Spleen (tissue), 7 donors: ENCODE measurements around the gene TMEM222.

Experiments
- CTCF ChIP-seq, 11 experiments: fragments of 200-600 bp in 7 of 11; fragments of 450-650 bp in 4 of 11; sonication (generic) in 4 of 11; IDR thresholded peaks in 8 of 11; conservative IDR thresholded peaks in 3 of 11; 1 replicate in 7 of 11; 2 replicates in 4 of 11; pipeline versions ENCODE4 v1.4.0 to v1.8.0; 2016 to 2021; ENCODE audit warnings: antibody characterized with exemption in 11 of 11, inconsistent platforms in 4 of 11, mild to moderate bottlenecking in 1 of 11
- POLR2A ChIP-seq, 3 donors: fragments of 450-650 bp; IDR thresholded peaks; one replicate each; pipeline ENCODE4 v1.5.1; 2017; ENCODE audit warnings: antibody characterized with exemption in 3 of 3, mild to moderate bottlenecking in 1 of 3
- POLR2AphosphoS5 ChIP-seq, 3 donors: sonication (generic); formaldehyde crosslinking; IDR thresholded peaks; one replicate each; pipeline ENCODE4 v1.5.1; 2017; ENCODE audit warnings: antibody characterized with exemption in 3 of 3
- donor health status: DM: no; HTN: no; CAD: no; lungs with moderate emphysema.
- donor health status: DM: no; HTN: no; CAD: no.
- donor health status: DM: no; HTN: no; CAD: no.

DNA sequence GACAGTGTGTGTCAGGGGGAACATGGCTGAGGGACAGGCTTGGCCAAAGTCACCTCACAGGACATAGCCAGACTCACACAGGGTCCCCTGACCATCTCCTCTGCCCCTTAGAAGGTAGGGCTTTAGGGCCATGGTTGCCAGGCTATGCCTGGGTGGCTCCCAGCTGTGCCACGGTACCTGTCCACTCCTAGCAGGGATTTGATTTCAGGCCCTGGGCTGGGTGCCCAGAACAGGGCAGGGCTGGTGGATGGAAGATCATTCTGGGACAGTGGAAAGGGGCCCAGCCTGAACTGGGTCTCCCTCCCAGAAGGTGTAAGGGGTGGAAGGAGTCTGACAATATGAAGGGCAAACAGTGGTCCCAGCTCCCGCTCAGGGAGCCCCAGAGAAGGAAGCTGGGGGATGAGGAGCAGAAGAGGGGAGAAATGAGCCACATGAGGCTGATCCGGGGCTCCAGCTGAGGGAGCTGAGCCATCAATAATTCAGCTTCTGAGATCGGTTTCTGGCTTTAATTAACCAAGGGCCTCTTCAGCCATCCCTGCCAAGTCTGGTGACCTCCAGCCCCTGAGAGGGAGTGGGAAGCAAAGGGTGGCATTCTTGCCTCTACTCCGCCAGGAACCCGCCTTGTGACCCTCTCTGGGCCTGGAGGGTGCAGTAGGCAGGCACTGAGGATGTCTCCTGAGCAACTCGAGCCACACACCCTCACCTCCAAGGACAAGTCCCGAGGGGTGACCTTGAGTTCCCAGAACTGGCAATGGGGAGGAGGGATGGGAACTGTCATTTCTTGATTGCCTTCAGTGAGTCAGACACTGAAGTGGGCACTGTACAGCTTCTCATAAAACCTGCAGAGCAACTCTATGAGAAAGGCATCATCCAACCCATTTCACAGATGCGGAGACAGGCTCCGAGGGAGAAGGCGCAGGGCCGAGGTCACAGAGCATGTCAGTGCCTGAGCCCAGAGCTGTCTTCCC, 59.1 kb downstream of the TMEM222 start:
- TF ChIP-seq POLR2A (IDR thresholded peaks at IDR 0.05) (no peak), POLR2AphosphoS5 (IDR thresholded peaks at IDR 0.05) (no peak), CTCF (IDR thresholded peaks at IDR 0.05 in 8 of 11, conservative IDR thresholded peaks at IDR 0.05 in 3 of 11) (no peak)
